Stimulated activated CD4-positive, alpha-beta T cell treated with anti-CD3 and anti-CD28 coated beads, Interleukin-4, amount 100 ng/mL, for 48 hours (primary cell): ENCODE data around the gene GPC6.

Experiments
- DNase-seq, 2 donors: peaks; one replicate each; pipeline ENCODE4 v3.0.0-alpha.2; 2020; ENCODE audit warnings: low read depth in 2 of 2

Gene GPC6

DNA sequence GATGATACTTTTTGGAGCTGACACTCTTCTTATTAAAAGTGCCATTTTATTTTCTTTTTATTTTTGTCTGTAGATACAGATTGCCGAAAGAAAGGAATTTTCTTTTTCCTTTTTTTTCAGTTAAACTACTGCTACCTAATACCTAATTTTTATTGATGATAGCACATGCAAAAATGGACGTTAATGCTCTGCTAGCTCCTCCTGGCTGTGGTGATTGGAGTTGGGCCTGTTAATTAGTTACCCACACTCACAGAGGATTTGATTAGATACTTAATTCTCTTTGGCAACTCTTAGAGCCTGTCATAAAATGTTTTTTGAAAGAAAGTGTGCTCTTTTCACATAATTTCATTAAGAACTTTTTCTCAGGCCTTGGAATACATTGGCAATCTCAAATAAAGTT lies 886.1 kb downstream of the GPC6 start:
- DNase-seq: no peak

DNA sequence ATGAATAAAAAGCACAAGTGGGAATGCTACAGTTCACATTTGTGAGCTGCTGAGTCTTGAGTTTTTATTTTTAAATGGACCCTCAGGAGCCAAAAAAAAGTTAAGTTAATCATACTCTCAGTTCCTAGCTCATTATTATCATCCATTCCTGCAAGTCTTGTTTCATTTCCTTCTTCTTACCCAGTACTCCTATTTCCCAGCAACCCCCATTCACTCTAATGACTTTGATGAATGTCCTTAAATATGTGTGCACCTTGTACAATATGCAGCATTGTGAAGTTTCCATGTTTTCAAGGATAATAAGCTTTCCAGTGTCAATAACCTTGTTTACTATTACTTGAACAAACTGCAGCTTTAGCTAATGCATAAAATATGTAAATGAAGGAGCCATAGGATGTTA lies 886.6 kb downstream of the GPC6 start:
- no peak for DNase-seq

GRCh38 chr13:94114166-94114565 lies 887.6 kb downstream of the GPC6 start:
- DNase-seq: no peak

- no peak for DNase-seq
Measured at GRCh38 chr13:94115054-94115453, 888.4 kb downstream of the GPC6 start.

DNA sequence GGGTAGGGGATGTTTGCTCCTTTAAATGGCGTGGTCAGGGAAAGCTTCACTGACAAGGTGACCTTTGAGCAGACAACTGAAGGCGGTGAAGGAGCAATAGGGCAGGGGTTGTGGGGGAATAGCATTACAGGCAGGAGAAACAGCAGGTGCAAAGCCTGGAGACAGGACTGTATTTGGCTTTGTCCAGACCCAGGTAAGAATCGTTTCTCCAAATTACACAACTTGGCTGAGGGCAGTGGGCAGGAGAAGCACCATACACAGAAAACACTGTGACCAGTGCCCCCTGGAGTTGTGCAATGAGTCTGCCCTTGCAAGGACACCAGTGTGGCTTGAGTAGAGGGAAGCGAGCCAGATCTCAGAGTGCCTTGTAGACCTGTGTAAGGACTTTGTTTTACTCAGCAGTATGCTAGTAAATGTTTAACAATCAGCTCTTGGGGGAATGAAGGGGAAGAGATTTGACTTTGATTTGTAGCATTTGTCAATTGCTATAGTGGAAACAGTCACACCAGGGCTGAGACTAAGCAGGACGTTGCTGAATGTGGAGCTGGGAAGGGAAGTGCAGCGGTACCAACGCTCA lies 892.8 kb downstream of the GPC6 start:
- DNase-seq: no peak

DNA sequence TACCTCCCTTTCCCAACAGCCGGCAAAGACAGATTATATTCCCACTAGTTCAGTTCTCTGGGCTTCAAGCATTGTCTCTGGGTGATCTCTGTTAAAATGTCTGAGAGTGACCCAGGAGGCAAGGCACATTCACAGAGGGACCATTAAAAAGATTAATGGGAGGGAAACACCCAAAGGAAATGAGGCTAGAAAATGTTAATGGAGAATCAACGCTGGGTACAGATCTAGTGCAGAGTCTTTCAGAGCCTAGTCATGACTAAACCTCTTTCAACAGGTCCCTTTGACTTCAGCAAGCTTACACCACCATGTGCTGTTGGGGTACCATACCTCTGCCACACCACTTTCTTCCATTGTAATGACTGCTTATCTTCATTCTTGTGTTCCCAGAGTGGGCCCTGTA lies 894.3 kb downstream of the GPC6 start:
- no peak for DNase-seq

GRCh38 chr13:94121686-94122085 lies 895.1 kb downstream of the GPC6 start:
- no peak for DNase-seq

- no peak for DNase-seq
Measured at GRCh38 chr13:94122300-94122915, 895.8 kb downstream of the GPC6 start.

DNA sequence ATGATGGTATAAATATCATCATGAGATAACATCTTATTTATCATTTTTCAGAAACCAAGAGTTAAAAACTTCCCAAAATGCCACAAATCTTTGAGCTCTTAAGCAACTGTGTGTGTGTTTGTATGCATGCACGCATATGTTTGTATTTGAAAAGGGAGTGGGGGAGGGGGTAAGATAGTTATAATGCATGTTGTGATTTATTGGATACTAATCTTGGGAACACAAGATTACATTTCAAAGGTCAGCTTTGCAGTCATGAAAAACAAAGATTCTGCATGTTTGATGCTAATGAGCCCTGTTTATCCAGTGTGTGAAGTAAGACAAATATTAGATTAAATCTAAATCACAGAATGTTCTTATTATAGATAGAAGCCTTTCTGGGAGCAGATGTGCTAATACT lies 897.0 kb downstream of the GPC6 start:
- DNase-seq: no peak

- no peak for DNase-seq
Measured at GRCh38 chr13:94128430-94128829, 901.8 kb downstream of the GPC6 start.

GRCh38 chr13:94129490-94129894 lies 902.9 kb downstream of the GPC6 start:
- no peak for DNase-seq

GRCh38 chr13:94138831-94139230 lies 912.2 kb downstream of the GPC6 start:
- DNase-seq: no peak

GRCh38 chr13:94139393-94139995 lies 912.9 kb downstream of the GPC6 start:
- no peak for DNase-seq

DNA sequence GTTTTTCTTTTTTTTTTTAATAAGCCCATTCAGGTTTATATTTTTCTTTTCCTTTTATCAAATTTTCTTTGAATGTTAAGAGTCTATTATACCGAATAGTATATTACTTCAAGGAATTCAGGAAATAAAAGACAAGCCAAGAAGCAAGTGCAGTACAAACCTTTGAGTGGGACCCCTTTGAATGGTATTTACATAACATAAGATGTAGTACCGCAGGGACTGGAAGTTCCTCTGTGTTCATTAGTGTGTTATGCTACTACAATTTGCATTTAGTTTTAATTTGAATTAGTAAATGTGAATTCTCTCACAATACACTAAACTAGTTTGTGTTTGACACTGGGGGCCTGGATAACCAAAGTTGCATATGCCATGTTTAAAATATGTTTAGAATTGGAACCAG lies 913.4 kb downstream of the GPC6 start:
- no peak for DNase-seq

- no peak for DNase-seq
Measured at GRCh38 chr13:94140511-94140910, 913.9 kb downstream of the GPC6 start.

- no peak for DNase-seq
Measured at GRCh38 chr13:94143624-94144350, 917.2 kb downstream of the GPC6 start.

DNA sequence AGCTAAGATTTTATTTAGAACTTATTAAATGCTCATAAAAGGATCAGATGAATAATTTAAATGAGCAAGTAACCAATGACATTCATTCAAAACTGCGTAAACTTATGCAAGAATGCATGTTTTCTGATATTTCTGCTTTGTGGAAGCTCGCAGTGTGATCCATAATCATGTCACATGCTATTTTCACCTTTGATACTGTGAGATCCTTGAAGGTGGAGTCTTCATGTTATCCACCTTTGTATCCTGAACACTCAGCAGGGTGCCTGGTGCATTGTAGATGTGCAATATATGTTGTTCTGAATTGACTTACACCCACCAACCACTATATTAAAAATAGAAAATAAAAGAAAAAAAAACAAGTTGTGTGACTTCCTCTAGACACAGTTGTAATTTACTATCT lies 919.4 kb downstream of the GPC6 start:
- DNase-seq: no peak

DNA sequence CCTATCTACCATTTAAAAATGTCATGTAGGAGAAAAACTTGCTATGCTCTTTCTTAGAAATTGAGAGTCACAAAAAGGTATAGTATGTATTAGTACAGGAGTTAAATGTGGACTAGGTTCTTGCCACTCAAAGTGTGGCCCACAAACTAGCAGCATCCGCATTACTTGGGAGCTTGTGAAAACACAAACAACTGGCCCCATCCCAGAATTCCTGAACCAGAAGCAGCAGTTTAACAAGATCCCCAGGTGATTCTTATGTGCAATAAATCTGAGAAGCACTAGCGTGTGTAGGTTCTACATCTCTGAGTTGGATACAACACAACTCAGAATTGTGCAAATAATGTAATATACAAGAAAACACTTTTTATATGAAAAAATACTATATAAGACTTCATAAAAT lies 927.0 kb downstream of the GPC6 start:
- no peak for DNase-seq

- DNase-seq: no peak
Measured at GRCh38 chr13:94154367-94154766, 927.8 kb downstream of the GPC6 start.

- DNase-seq: no peak
Measured at GRCh38 chr13:94157705-94158218, 931.2 kb downstream of the GPC6 start.

GRCh38 chr13:94160875-94161274 lies 934.3 kb downstream of the GPC6 start:
- no peak for DNase-seq

GRCh38 chr13:94162289-94162688 lies 935.7 kb downstream of the GPC6 start:
- DNase-seq: no peak

DNA sequence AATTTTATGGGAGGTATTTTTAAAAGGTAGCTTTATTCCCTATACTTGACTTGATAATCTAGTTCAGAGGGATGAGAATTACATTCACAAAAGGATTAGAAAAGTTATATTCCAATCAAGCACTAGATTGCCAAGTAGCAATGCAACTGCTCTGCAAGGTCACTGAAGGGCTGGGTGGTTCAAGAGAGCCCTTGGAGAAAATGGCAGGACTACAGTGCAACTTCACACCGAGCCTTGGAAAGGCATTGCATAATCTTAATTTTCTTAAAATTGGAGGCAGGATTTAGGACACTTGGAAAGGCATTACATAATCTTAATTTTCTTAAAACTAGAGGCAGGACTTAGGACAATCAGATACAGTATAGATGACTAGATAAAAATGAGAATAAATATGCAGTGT lies 936.9 kb downstream of the GPC6 start:
- no peak for DNase-seq
